Hematopoietic multipotent progenitor cell treated with erythropoietin and hydrocortisone succinate and interleukin-3 and kit ligand, for 8 days (in vitro differentiated cells): ENCODE measurements around the gene FILIP1.

Experiments
- DNase-seq: peaks from one replicate; pipeline ENCODE4 v3.0.0-alpha.2; 2015

FILIP1 gene

DNA sequence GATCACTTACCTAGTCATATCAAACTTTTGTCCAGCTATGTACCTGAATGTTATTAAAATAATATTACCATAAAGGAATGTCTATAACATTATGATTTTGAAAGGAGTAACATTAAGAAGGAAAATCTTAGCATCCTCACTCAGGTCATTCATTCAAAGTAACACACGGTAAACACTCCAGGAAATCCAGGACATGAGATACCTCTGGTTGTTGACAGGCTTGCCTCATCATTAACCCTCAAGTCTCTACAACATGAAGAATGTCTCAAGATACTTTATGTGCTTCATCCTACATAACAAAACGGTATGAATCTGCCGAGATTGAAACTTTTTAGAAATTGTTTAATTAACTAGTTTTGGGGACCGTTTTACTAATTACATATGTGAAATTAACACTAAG is 690 bp upstream of the FILIP1 start:
- no peak for DNase-seq

DNA sequence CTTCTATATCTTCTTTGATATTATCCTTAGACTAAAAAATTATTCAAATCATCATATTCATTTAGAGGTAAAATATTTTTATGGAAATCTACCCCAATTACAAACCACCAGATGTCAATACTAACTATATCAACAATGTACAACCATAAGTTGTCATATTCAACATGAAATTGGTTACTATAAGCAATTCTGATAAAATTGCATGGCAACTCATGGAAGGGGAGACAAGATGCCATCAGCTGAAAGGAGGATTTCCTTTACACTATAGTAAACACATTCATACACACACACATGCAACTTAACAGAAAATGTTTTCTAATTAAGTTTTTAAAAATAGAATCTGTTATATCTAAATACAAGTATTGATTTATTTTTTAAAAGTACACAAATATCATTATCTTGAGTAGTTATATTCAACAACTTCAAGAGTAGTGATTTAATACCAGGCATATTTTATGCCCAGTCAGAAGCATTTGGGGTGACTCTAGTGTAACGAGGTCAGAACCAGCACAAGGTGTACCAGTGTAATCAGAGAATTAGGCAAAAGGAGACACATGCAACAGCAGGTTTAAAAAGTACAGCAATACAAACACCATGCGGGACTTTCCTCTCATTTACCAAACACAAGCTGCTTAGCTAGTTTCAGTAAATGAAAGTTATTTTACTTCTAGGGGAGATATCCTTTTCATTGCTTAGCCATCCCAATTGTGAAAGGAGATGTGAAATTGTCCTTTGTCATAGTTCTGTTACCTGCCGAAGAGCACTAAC is 1.0 kb downstream of the FILIP1 start:
- no peak for DNase-seq

DNA sequence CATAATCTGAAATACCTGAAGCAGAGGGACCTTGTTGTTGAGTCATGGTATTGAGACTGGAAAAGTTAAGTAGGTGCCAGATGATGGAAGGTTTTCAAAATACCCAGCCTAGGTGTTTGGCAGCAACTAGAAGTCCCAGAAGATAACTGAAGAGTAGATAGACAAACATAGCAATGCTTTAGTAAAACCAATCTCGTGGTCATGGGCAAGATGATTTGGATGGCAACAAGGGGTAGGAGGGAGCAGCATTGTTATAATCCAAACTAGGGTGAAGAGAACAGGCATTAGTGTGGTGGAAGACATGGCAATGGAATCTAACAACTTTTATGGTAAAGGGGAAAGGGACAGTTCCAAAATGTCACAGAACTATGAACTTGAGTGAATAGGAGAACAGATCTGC is 2.3 kb downstream of the FILIP1 start:
- DNase-seq = no peak

DNA sequence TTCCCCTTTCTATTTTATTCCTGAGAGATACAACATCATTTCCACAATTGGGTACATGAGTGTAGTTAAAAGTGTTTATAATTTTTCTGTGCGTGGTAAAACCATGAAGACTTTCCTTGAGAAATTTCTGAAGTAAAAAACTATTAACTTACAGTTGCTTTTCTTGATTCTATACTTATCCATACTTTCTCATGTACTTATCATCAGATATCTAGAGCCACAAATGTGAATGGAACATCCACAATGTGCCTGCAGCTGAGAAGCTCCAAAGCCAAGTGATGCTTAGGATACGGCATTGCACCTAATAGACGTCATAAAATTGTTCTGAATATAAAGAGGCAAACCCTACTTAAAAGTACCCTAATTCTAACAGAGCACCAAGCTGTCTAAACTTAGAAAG is 2.9 kb downstream of the FILIP1 start:
- no peak for DNase-seq

DNA sequence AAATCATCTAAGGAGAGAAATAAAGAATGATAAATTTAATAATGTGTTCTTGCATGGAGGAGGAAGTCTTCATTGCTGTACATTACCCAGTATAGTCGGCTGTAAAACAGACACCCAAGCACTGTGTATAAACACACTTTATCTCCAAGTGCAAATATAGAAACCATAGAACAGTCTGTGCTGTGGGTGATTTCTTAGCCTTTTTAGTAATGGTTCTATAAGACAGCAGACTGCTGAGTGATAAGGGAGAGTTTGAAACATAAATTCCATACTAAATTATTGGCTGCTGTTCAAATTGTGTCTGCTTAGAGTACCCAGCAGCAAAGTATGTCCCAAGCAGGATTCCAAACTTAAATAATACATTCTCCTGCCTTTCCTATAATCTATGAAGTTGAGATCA is 4.6 kb downstream of the FILIP1 start:
- no peak for DNase-seq

DNA sequence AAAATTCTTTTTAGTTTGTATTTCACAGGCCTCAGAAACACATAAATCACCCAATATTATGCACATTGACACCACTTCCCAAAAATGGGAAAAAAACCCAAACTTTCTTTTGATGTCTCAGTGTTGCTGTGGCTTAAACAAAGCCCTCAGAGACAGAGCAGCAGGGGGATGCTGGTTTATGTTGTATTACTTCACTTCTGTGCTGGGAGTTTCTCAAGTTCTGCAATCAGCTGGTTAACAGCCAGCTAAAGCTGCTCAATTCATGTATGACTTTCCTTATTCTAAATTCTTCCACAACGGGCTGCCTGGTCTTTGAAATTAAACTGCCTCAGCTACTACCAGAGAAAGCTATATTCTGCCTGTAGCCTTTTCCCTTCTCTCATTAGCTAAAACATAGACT is 5.6 kb downstream of the FILIP1 start:
- DNase-seq = no peak

DNA sequence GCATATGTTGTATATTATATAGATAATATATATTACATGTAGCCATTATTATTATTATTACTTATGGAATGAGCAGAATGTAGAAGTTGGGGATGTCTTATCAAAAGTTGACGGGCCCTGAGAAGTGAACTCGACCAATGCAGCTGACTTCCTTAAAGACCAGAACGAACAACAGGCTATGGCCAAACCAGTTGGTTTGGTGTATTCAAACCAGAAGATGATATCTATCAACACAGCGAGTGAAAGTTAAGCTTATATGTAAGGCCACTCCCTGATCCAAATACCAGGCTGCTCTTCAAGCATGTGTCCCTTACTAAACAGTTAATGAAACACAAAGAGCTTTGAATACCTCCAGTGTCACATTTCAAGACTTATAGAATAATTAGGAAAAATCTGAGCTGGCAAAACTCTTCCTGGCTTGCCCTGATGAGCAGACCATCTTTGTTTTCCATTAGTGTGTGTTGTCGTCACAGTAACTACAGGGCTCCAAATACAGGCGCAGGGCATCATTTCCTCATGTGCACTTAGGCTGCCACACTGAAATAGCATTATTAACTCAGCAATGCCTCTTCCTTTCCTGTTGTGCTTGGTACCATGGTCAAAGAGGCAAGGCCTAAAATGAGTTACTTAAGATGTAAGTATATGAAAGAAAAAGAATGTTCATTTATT is 6.6 kb downstream of the FILIP1 start:
- no peak for DNase-seq

DNA sequence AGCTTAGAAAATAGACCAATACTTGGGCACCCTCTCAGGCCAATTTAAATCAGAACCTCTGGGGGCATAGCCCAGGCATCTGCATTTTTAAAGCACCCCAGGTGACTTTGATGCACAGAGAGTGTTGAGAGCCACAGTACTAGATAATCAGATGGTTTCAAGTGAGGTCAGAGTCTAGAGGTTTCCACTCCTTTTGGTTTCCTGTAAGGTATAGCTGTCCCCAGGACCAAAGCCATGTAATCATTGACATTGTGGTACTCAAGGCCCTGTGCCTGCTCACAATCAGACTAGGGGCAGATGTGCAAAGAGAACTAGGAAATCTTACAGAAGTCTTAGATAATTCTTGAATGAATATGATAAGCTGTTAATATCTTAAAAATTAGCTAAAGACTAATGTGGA is 9.1 kb downstream of the FILIP1 start:
- DNase-seq = no peak

DNA sequence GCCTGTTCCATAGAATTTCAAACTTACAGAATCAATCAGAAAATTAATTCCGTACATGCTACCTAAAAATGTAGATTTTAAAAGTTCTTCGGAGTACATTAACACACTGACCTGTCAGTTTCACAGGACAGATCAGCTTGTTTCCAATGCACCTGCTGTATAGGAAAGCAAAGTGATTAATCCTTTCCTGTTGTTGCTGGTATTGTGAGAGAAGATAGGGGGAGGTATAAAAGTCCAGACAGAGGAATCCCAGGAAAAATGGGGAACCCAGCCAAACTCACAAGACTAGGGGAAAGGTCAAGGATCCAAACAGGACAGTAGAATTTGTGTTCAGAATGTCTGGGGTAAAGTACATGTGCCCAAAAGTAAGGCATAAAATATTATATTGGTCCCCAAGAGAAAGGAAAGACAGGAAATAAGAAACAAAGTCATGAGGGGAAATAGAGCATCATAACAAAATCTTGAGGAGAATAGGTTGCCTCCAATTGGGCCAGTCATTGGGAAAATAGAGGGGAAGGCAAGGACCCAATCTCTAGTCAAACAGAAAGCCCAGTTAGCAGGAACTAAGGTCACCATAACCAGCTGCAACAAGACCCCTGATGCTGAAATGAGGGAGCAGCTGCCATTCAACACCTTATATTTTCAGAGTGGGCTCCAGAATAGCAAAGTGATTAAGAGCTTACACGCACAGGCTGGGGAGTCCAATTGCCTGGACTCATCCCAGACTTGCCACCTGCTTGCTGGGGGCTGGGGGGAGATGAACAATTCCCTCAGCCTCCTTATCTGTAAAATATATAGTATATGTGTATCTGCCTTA is 10.3 kb downstream of the FILIP1 start:
- DNase-seq = no peak

DNA sequence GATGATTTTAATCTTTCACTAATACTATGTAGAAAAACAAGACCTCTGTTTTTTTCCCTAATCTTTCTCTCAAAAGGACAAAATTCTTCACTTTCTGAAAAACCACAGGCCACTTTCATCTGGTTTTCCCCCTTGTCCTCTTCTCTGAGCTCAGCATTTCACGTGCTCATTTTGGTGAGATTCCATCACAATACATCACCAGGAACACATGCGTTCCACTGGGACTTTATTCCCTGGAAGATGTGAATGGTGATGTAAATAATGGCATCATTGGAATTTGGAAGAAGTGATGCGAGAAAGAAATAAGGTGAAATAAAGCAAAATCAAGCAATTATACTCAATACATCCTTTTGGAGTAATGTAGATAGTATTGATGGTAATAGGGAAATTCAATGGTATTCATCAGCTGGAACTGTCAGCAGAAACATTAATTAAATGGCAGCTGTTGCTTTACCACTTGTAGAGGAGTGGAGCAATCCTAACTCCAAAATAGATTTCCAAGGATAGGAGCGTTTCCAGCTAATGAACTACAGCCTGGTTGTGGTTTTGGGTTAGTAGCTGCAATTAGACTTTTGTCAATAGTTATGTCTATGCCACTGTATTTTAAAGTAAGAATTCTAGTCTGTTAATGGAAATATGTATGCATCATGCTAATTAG is 11.5 kb downstream of the FILIP1 start:
- DNase-seq = no peak

DNA sequence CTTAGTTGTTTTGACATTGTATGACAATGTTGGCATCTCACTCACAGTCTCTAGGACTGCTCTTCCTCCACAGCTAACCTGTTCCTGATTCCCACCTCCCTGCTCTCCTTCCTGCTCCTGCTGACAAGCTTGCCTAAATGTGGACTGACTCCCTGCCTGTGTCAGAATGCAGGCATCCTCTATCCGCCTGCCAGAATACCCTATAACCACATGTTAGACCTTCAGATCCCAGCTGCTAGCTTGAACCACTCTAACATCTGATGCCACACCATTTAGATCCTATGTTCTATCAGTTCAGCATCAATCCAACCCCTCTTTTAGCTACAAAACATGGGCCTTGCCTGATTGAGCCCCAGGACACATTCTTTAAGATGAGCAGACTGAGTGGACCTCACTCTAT is 12.2 kb downstream of the FILIP1 start:
- DNase-seq = no peak

DNA sequence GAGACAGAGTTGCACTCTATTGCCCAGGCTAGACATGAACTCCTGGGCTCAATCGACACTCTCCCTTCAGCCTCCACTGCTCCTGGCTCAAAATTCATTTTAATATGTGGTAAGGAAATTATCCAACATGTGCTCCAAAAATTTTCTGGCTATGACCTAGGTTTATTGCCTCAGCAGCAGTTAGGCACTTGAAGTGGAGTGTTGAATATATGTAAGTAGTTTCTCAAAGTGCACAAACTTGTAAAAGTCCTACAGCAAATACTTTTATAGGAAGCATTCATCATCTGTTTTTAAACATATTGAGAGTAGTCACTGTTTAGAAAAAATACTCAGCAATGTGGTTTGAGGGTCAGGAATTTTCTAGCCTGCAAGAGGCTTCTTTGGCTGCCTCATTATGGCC is 13.2 kb downstream of the FILIP1 start:
- no peak for DNase-seq

DNA sequence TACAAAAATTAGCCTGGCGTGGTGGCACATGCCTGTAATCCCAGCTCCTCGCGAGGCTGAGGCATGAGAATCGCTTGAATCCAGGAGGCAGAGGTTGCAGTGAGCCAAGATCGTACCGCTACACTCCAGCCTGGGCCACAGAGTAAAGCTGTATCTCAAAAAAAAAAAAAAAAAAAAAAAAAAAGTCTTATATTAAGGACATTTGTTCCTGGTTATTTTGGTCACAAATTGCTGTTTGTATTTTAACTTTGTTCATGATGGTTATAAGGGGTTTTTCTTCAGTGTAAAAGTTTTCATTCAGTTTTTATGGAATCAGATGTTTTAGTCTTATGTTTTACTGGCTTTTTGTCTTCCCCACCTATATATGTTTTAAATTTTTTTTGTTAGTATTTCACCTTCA is 13.9 kb downstream of the FILIP1 start:
- no peak for DNase-seq

DNA sequence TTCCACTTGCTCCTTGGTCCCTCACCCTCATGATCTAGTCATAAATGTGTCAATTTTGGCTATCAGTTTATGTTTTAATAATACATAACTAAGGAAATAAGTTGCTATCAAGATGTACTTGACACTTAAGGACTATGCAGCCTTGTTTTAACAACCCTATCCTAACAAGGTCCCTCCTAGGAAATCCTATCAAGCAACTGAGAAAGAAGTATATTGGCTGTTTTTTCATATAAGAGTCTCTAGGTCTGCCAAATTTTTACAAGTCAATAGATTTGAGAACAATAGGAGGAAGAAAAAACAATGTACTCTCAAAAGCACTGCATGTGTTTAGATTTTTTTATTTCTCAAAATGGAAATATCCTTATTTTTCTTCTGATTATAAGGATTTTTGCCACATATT is 14.7 kb downstream of the FILIP1 start:
- DNase-seq = no peak

DNA sequence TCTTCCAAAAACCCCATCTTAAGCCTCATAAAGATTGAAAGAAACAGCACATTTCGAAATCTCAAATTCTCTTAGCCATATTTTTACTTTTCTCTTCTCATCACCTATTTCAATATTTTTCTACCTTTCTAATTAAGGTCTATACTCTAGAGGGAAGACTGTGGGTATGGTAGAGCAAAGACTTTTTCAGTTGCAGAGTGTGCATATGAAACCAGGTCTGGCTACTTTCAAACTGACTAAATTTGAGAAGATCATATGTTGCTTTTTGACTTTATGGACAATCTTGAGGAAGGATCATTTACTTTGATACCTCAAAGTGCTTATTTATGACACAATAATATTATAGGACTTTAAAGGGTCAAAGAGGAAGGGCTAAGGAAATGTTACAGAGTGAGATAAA is 20.7 kb downstream of the FILIP1 start:
- DNase-seq = no peak

DNA sequence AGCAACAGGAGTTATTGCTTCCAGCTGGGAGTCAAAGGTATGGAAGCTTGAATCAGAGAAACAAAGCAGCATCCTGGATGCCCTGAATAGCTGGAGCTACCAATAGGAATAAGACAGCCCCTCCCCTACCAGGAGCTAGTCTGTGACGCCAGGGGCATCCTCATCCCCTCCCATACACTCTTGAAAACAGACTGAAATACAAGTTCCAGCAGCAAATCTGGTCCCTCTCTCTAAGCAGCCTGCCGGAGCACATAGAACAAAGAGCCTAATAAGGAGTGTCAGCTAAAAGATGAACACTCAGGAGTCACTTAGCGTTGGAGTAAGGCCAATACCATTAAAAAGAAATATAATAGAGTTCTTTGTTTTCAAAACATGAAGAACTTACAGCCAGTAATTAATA is 25.6 kb downstream of the FILIP1 start:
- no peak for DNase-seq

DNA sequence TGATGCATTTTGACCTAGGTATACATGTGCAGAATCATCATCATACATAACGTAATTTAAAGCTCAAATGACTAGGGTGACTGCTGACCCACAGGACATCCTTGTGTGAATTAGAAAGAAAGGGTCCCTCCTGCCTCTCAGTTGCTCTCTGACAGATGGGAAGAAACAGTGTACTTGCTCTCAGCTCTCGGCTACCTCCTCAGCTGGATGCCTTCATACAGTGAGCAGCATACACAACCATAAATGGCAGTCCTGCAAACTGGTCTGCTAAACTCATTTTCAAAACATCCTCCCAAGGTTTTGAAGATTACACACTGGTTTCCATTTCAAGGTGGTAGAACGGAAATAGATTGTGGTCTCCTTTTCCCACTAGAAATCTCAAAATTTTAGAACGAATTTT is 26.3 kb downstream of the FILIP1 start:
- DNase-seq = no peak

DNA sequence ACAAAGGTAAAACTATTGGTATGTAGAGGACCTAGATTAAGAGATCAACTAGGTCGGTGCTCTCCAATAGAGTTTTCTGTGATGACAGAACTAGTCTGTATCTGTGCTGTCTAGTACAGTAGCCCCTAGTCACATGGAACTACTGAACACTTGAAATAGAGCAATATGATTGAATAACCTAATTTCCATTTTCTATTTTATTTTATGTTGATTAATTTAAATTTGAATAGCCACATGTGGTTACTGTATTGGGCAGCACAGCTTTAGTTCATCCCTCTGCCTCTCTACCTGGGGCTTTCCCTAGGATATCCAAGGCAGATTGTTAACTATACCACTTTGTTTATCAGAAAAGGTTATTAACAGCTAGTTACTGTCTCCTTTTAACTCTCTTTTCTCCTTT is 27.0 kb downstream of the FILIP1 start:
- no peak for DNase-seq

DNA sequence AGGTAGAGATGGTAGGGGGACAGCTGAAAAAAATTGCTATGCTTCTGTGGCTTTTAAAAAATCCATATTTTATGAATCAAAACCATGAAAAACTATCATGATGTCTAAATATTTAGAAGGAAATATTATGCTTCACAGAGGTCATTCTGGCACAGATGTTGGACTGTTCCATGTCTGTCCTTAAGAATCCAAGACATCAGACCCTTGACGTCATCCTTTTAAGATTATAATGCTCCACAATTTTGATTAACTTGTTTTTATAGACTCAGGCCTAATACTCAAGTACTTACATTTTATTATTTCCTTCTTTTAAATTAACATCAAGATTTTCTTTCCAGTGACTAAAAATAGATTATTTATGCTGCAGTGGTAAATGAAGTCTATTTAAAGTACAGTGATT is 29.7 kb downstream of the FILIP1 start:
- no peak for DNase-seq

DNA sequence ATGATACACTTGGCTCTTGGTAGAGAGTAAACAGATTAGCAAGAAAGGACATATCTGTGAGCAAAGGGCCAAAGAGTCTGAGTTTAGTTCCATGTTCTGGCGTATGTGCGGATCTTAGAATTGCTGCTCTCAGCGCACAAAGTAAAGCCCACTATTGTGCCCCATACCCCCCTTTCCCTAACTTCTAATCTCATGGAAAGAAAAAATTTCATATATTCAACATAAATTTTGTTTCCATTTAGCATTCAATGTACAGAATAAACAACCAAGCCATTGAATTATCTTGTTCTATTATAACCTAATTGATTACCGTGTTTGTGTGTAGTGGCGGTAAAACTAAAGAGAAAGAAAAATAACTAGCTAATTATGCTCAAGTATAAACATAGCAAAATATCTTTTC is 30.5 kb downstream of the FILIP1 start:
- DNase-seq = no peak

DNA sequence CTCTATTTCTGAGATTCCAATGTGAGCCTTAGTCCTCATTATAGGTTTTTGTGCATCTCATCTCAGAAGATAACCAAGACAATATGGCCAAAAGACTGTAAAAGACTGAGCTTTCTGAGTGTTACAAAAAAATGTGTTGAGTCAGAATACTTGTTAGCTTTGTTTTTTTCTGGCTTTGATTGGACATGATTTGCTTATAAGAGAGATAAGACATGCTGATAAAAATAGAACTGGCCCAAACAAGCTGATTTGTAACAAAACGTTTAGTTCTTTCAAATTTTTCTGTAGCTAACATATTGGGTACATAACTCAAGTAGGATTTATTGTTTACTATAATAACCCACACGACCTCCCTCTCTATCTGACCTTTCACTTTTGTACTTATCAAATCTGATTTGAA is 32.9 kb downstream of the FILIP1 start:
- no peak for DNase-seq

DNA sequence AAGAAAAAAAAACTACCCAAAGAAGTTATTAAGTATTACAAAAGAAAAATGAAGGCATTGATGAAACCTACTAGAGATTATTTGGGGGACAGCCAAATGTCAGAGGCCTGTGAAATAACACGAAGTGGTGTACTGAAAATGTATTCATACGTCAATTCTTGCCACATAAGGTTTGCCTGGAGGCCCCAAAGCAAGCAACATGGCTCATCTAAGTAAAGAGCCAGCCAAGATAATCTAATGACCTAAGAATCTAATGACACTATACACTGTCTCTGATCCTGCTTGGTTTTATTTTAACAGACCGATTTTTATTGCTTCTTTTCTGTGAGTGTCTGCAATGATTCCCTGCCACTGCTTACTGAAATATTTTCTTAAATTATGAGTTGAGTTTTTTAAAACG is 34.7 kb downstream of the FILIP1 start:
- DNase-seq = no peak

DNA sequence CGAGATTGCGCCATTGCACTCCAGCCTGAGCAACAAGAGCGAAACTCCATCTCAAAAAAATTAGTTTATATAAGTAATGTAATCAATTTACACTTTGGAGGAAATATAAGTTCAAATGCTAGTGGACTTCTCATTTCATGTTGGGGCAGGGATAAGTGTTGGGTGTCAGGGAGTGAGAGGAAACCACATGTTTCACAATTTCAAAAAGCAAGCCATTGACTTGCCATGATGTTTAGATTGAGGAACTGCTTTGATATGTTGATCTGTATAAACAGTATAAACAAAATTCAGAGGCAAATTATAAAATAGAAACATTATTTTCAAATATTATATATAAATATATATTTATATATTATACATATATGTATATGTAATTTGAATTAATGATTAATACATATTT is 42.7 kb downstream of the FILIP1 start:
- no peak for DNase-seq
